Mesodermal cell (in vitro differentiated cells): ENCODE measurements around the gene SPATA6.

Source experiments
- H3K27ac ChIP-seq: 2 replicates; pipeline ENCODE4 v1.7.0; 2013; ENCODE audit warnings: mild to moderate bottlenecking, low read depth, low read length, moderate library complexity; ENCODE audit not compliant: severe bottlenecking
- H3K36me3 ChIP-seq: 2 replicates; pipeline ENCODE4 v1.7.1; 2013; ENCODE audit warnings: mild to moderate bottlenecking, low read length, moderate library complexity; ENCODE audit not compliant: control insufficient read depth, insufficient read depth
- H3K4me1 ChIP-seq: one replicate; pipeline ENCODE4 v1.7.1; 2013; ENCODE audit warnings: mild to moderate bottlenecking, low read length; ENCODE audit not compliant: insufficient read depth, control insufficient read depth, poor library complexity, severe bottlenecking
- H3K4me3 ChIP-seq: 2 replicates; pipeline ENCODE4 v1.7.0; 2013; ENCODE audit warnings: low read length, control low read depth, mild to moderate bottlenecking; ENCODE audit not compliant: insufficient read depth, poor library complexity, severe bottlenecking; ENCODE audit errors: extremely low read depth
- H3K9me3 ChIP-seq: 2 replicates; pipeline ENCODE4 v1.7.1; 2013; ENCODE audit warnings: mild to moderate bottlenecking, low read length, moderate library complexity; ENCODE audit not compliant: control insufficient read depth
- WGBS, 2 experiments: methylation state at CpG; one replicate each; pipeline ENCODE4 v1.1.5; 2013; ENCODE audit warnings: missing lambda C conversion rate in 2 of 2; ENCODE audit not compliant: insufficient coverage in 2 of 2; 5-methylcytosine and 5-hydroxymethylcytosine counted together

SPATA6 gene

GRCh38 chr1:48254254-48254653 lies 217.8 kb downstream of the SPATA6 start:
- no peaks in the 10 kb centered on the region for H3K36me3 ChIP-seq
- no peaks in the 10 kb centered on the region for H3K9me3 ChIP-seq
- no peak overlapping the region for H3K27ac ChIP-seq
- no peaks in the 10 kb centered on the region for H3K4me1 ChIP-seq
- no peak overlapping the region for H3K4me3 ChIP-seq
- 83% methylated on average over 1 of the region's 1 CpG; no CpG with 5 or more reads in 1 of the 2 experiments for WGBS, 2 experiments

DNA sequence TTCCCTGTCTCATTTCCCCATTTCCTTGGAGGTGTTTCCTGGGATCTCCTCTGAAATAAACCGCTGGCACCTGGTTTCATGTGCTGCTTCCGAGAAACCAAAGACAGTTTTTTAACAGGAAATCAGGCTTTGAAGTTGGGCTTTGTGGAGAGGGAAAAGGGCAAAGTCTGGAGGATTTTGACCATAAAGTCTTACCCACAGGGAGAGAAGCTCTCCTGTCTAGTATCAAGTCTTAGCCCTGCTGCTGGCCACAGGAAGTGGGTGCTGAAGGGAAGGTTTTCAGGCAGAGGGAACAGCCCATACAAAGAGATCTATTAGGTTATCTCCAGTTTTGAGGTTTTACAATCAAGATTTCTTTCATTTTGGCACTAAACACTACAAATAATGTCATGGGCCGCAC lies 220.2 kb downstream of the SPATA6 start:
- no peaks in the 10 kb centered on the region for H3K4me1 ChIP-seq
- WGBS, 2 experiments, result 72 to 79% methylated on average over 2 to 3 of the region's 3 CpGs
- H3K36me3 ChIP-seq, result no peaks in the 10 kb centered on the region
- no peaks in the 10 kb centered on the region for H3K9me3 ChIP-seq
- no peak overlapping the region for H3K4me3 ChIP-seq
- no peak overlapping the region for H3K27ac ChIP-seq

DNA sequence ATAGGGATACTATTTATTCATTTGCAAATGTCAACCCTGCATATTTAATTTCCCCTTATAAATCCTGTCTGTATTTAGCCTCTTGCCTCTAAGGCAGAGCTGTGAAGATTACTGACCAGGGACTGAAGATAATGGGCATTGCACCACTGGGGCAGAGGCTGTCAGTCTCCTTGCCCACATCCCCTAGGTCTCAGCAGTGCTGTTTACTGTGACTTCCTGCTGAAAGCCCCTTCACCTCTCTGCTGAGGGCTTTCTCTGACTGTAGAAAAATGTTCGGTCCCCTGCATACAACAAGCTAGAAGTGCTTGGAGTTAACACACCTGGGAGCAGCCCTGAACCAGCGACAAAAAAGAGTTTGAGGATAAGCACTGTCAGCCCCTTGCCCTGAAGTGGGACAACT lies 220.7 kb downstream of the SPATA6 start:
- Histone ChIP-seq H3K4me1 (no peaks in the 10 kb centered on the region), H3K36me3 (no peaks in the 10 kb centered on the region), H3K27ac (no peak overlapping the region), H3K4me3 (no peak overlapping the region), H3K9me3 (no peaks in the 10 kb centered on the region)
- 100% methylated on average over 2 of the region's 2 CpGs for WGBS, 2 experiments

DNA sequence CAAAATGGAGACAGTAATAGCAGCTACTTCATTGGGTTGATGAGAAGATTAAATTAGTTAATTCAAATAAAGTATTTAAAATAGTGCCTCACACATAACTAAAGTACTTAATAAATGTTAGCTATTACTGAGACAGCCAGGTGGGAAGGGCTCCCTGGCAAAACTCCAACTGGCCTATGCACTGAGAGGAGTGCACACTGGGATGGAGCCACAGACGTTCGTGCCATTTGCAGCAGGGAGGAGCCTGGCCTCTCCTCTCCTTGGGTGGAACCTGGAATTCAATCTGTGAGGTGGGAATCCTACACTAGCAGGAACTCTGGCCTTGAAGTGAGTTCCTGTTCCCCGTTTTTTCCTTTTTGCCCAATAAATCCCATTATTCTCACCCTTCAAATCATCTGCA lies 221.4 kb downstream of the SPATA6 start:
- Histone ChIP-seq H3K4me1 (no peaks in the 10 kb centered on the region), H3K27ac (no peak overlapping the region), H3K9me3 (no peaks in the 10 kb centered on the region), H3K4me3 (no peak overlapping the region), H3K36me3 (no peaks in the 10 kb centered on the region)
- WGBS, 2 experiments, result 78 to 80% methylated on average over 3 of the region's 3 CpGs

DNA sequence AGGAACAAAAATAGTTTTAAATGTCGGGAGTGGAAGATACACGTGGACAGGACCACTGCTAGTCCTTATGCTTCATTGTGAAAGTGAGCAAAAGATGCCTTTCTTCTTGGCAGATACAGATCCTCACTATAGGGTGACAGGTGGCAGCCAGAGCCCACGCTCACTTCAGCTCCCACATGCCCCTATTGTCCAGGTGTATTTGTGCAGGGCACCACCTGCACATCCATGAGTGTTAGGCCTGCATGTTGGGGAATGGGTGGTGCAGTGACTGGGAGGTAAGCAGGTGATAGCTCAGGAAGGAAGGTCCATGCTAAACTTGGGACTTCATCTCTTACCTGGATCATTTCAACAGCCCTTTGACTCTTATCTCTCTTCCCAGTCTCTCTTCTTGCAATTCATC lies 222.1 kb downstream of the SPATA6 start:
- WGBS, 2 experiments, result 85 to 97% methylated on average over 3 of the region's 3 CpGs

DNA sequence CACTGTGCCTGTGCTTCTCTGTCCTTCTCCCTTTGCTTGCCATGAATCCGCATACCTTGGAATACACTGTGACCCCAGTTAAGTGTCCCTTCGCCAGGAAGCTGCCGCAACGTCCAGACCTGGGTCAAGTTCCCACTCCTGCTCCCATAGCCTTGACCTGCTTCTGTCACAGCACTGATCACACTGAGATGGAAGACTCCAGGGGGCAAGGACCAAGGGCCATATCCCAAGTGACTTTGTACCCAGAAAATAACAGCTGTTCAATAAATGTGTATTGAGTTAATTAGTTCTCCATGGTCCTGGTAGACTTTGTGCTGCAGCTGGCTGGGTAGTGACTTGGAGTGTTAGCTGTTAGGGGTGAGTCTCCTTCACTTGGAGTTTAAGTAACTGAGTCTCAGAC lies 223.6 kb downstream of the SPATA6 start:
- 83 to 94% methylated on average over 2 to 3 of the region's 4 CpGs for WGBS, 2 experiments
- Histone ChIP-seq H3K36me3 (no peaks in the 10 kb centered on the region), H3K9me3 (no peaks in the 10 kb centered on the region), H3K4me1 (no peaks in the 10 kb centered on the region), H3K27ac (no peak overlapping the region), H3K4me3 (no peak overlapping the region)

More for the DNA sequence above, 222.1 kb downstream of the SPATA6 start:
- Histone ChIP-seq H3K4me1 (no peaks in the 10 kb centered on the region), H3K36me3 (no peaks in the 10 kb centered on the region), H3K4me3 (no peak overlapping the region), H3K9me3 (no peaks in the 10 kb centered on the region), H3K27ac (no peak overlapping the region)

DNA sequence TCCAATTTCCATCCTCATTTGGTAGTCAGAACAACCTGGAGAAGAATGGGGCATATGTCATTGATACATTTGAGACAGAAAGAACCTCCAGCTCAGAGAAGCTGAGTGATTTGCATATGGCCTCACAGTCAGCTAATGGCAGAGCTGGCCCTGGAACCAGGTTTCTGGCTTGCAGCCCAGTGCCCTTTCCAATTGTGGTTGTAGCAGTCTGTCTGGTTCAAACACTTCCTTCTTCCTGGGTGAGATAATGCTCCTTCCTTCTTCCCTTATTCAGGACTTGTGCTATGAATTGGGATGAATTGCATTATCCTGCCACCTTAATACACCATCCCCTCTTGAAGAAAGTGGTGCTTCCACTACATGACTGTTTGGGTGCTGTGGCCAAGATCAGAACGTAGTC lies 225.3 kb downstream of the SPATA6 start:
- no peaks in the 10 kb centered on the region for H3K36me3 ChIP-seq
- WGBS, 2 experiments, result 100% methylated on average over 1 of the region's 1 CpG
- no peaks in the 10 kb centered on the region for H3K9me3 ChIP-seq
- H3K4me1 ChIP-seq, result no peaks in the 10 kb centered on the region
- H3K27ac ChIP-seq, result no peak overlapping the region
- H3K4me3 ChIP-seq, result no peak overlapping the region
